A549 (cell line): ENCODE data around the gene REP15. TPM values are rescaled to one million over a fixed set of nuclear protein-coding genes. Genes with fewer than 3 reads are reported as not detected.
A peak's percentile ranks its signal among the peaks of the same experiment; 100 is the strongest.

Source experiments
- ATAC-seq, 2 experiments: fragments of 200-7000 bp in 1 of 2; fragments of >200 bp in 1 of 2; cut with Nextera tagmentation in 1 of 2; cut with Tn5 transposase in 1 of 2; 3 replicates each; pipeline versions ENCODE4 v1.8.0 to v1.9.1; 2018 to 2020; ENCODE audit warnings: mild to moderate bottlenecking in 1 of 2, moderate library complexity in 1 of 2
- CTCF ChIA-PET: fragments of 300-600 bp; sonication (Branson Sonifier 250); formaldehyde crosslinking; extraction: SDS; loops from one replicate; lab custom pipeline; 2021; ENCODE audit warnings: antibody characterized with exemption, inconsistent platforms; lab: Yijun Ruan, JAX
- POLR2A ChIA-PET: fragments of 350-600 bp; formaldehyde crosslinking; extraction: SDS; loops from one replicate; lab custom pipeline; 2021; ENCODE audit warnings: antibody characterized with exemption, inconsistent platforms; lab: Yijun Ruan, JAX
- DNase-seq, 2 experiments: peaks; one replicate each; pipeline versions ENCODE4 v3.0.0 to v3.0.0-alpha.2; 2011 to 2016; ENCODE audit warnings: low read depth in 1 of 2, low spot score in 1 of 2
- FAIRE-seq: peaks from 2 replicates; lab custom pipeline; 2011; peaks lifted over from hg19 to GRCh38; lab: Jason Lieb, UNC
- H3K27ac ChIP-seq, 2 experiments: fragments of >200 bp; sonication (Bioruptor Twin); formaldehyde crosslinking; 3 replicates each; pipeline ENCODE4 v1.5.1; 2016 to 2017
- H3K4me1 ChIP-seq: fragments of >200 bp; sonication (Bioruptor Twin); formaldehyde crosslinking; 3 replicates; pipeline ENCODE4 v1.6.1; 2016
- H3K4me2 ChIP-seq: fragments of >200 bp; sonication (Bioruptor Twin); formaldehyde crosslinking; 3 replicates; pipeline ENCODE4 v1.6.1; 2016
- H3K4me3 ChIP-seq: fragments of >200 bp; sonication (Bioruptor Twin); formaldehyde crosslinking; 3 replicates; pipeline ENCODE4 v1.5.1; 2016
- H3K9me3 ChIP-seq: fragments of >200 bp; sonication (Bioruptor Twin); formaldehyde crosslinking; 3 replicates; pipeline ENCODE4 v1.6.1; 2016
- CBX2 ChIP-seq: fragments of 200-600 bp; sonication (generic); IDR thresholded peaks from 2 replicates; pipeline ENCODE4 v1.6.1; 2016; ENCODE audit warnings: low read depth, mild to moderate bottlenecking, borderline replicate concordance
- CHD2 ChIP-seq: fragments of 150-350 bp; IDR thresholded peaks from 2 replicates; pipeline ENCODE4 v1.6.1; 2014; ENCODE audit warnings: low read length; ENCODE audit not compliant: partially characterized antibody
- CTCF ChIP-seq: fragments of >200 bp; sonication (Bioruptor Twin); formaldehyde crosslinking; IDR thresholded peaks from 3 replicates; pipeline ENCODE4 v1.5.1; 2016
- EHF ChIP-seq: fragments of 250-450 bp; sonication (Bioruptor Pico); IDR thresholded peaks from 2 replicates; pipeline ENCODE4 v1.5.0; 2020; ENCODE audit warnings: mild to moderate bottlenecking
- EP300 ChIP-seq, 2 experiments: fragments of >200 bp; sonication (Bioruptor Twin); formaldehyde crosslinking; IDR thresholded peaks; 2 replicates in 1 of 2; 3 replicates in 1 of 2; pipeline ENCODE4 v1.6.1; 2016 to 2017
- GATA3 ChIP-seq: IDR thresholded peaks from 2 replicates; pipeline ENCODE4 v1.6.1; 2012; ENCODE audit warnings: borderline replicate concordance
- HDAC2 ChIP-seq: fragments of 200-600 bp; sonication (generic); IDR thresholded peaks from 2 replicates; pipeline ENCODE4 v1.6.1; 2016
- HOXB13 ChIP-seq: fragments of 250-450 bp; sonication (Bioruptor Pico); IDR thresholded peaks from 2 replicates; pipeline ENCODE4 v1.5.0; 2020; ENCODE audit warnings: low read depth, mild to moderate bottlenecking, moderate library complexity
- KDM5A ChIP-seq: fragments of 200-600 bp; sonication (generic); IDR thresholded peaks from 2 replicates; pipeline ENCODE4 v1.6.1; 2016; ENCODE audit warnings: antibody characterized with exemption, mild to moderate bottlenecking
- MAFK ChIP-seq: fragments of 450-650 bp; IDR thresholded peaks from 2 replicates; pipeline ENCODE4 v1.6.1; 2014; ENCODE audit not compliant: partially characterized antibody
- MAX ChIP-seq: IDR thresholded peaks from 2 replicates; pipeline ENCODE4 v1.6.1; 2012
- NPAS2 ChIP-seq: fragments of 250-450 bp; sonication (Bioruptor Pico); IDR thresholded peaks from 2 replicates; pipeline ENCODE4 v1.8.0; 2022; ENCODE audit warnings: mild to moderate bottlenecking, moderate library complexity, borderline replicate concordance
- PBX3 ChIP-seq: IDR thresholded peaks from 2 replicates; pipeline ENCODE4 v1.6.1; 2012
- RAD21 ChIP-seq, 2 experiments: fragments of >200 bp in 1 of 2; sonication (Bioruptor Twin) in 1 of 2; formaldehyde crosslinking in 1 of 2; IDR thresholded peaks in 1 of 2; conservative IDR thresholded peaks in 1 of 2; 2 replicates in 1 of 2; 3 replicates in 1 of 2; pipeline ENCODE4 v1.6.1; 2012 to 2018; ENCODE audit warnings: inconsistent platforms in 1 of 2
- RARB ChIP-seq: fragments of 250-450 bp; sonication (Bioruptor Pico); IDR thresholded peaks from 2 replicates; pipeline ENCODE4 v1.8.0; 2021; ENCODE audit warnings: mild to moderate bottlenecking, moderate library complexity
- RNF2 ChIP-seq: fragments of 200-600 bp; sonication (generic); IDR thresholded peaks from 2 replicates; pipeline ENCODE4 v1.6.1; 2016; ENCODE audit warnings: low read depth, mild to moderate bottlenecking, antibody characterized with exemption, moderate library complexity, borderline replicate concordance
- SMC3 ChIP-seq: fragments of >200 bp; sonication (Bioruptor Twin); formaldehyde crosslinking; IDR thresholded peaks from 3 replicates; pipeline ENCODE4 v1.6.1; 2018; ENCODE audit warnings: inconsistent platforms
- SREBF2 ChIP-seq: fragments of 450-650 bp; IDR thresholded peaks from 2 replicates; pipeline ENCODE4 v1.6.1; 2014; ENCODE audit warnings: mild to moderate bottlenecking, moderate library complexity
- ZSCAN20 ChIP-seq: fragments of 250-450 bp; sonication (Bioruptor Pico); IDR thresholded peaks from 2 replicates; pipeline ENCODE4 v1.8.0; 2022; ENCODE audit warnings: mild to moderate bottlenecking, moderate library complexity
- WGBS: methylation state at CpG from one replicate; pipeline ENCODE4 v1.1.6; 2017; ENCODE audit errors: missing lambda C conversion rate; 5-methylcytosine and 5-hydroxymethylcytosine counted together
- polyA plus RNA-seq, 4 experiments: library from polyadenylated mRNA; depleted of rRNA in 3 of 4; stranded (reverse); fragments of >200 nt; fragmentation: RNase III in 1 of 4; extraction: RNeasy Plus Mini Kit Qiagen cat#74134 plus additional on column Dnase treatment in 1 of 4; gene quantifications; 2 replicates in 3 of 4; 3 replicates in 1 of 4; pipeline ENCODE4 v1.2.3, GENCODE V29; 2011 to 2017
- TF ChIP-seq, protein P1 (sequence below): IDR thresholded peaks from 2 replicates; pipeline ENCODE4 v1.6.1; 2012; ENCODE audit warnings: low read depth, borderline replicate concordance
- TF ChIP-seq, protein P2 (sequence below): fragments of >200 bp; sonication (Bioruptor Twin); formaldehyde crosslinking; IDR thresholded peaks from 3 replicates; pipeline ENCODE4 v1.6.1; 2016
- TF ChIP-seq, protein P3 (sequence below): fragments of >200 bp; sonication (Bioruptor Twin); formaldehyde crosslinking; IDR thresholded peaks from 2 replicates; pipeline ENCODE4 v1.6.1; 2016
- TF ChIP-seq, protein P4 (sequence below): fragments of 450-650 bp; IDR thresholded peaks from 2 replicates; pipeline ENCODE4 v1.6.1; 2014; ENCODE audit warnings: antibody characterized with exemption

The REP15 gene
- polyA plus RNA-seq, 2 of the 4 experiments (the other 2 are of a cell fraction) = 0.34 to 0.81 TPM

GRCh38 chr12:27672051-27672450, 24.2 kb upstream of the REP15 start:
- ATAC-seq (no peak), DNase-seq (no peak), FAIRE-seq (no peak)
- Histone ChIP-seq H3K4me2 (no peak overlapping the region), H3K4me1 (no peaks in the 10 kb centered on the region), H3K4me3 (no peak overlapping the region), H3K27ac (no peak overlapping the region), H3K9me3 (no peaks in the 10 kb centered on the region)
- TF ChIP-seq GATA3 (no peak), HOXB13 (no peak), CBX2 (no peak), NPAS2 (CRISPR knock-in tag) (no peak), CHD2 (no peak), PBX3 (no peak), KDM5A (no peak)
- TF ChIP-seq, protein P1, sequence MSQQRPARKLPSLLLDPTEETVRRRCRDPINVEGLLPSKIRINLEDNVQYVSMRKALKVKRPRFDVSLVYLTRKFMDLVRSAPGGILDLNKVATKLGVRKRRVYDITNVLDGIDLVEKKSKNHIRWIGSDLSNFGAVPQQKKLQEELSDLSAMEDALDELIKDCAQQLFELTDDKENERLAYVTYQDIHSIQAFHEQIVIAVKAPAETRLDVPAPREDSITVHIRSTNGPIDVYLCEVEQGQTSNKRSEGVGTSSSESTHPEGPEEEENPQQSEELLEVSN = no peak
- TF ChIP-seq, protein P2, sequence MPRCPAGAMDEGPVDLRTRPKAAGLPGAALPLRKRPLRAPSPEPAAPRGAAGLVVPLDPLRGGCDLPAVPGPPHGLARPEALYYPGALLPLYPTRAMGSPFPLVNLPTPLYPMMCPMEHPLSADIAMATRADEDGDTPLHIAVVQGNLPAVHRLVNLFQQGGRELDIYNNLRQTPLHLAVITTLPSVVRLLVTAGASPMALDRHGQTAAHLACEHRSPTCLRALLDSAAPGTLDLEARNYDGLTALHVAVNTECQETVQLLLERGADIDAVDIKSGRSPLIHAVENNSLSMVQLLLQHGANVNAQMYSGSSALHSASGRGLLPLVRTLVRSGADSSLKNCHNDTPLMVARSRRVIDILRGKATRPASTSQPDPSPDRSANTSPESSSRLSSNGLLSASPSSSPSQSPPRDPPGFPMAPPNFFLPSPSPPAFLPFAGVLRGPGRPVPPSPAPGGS = no peak
- TF ChIP-seq, protein P3, sequence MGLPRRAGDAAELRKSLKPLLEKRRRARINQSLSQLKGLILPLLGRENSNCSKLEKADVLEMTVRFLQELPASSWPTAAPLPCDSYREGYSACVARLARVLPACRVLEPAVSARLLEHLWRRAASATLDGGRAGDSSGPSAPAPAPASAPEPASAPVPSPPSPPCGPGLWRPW = no peak
- 87% methylated on average over 4 of the region's 4 CpGs for WGBS
- CTCF ChIA-PET = interaction anchor here (0.7 kb wide), 1 partner anchor 492 kb away, joined by 3 read pairs; no protein-coding TSS in a partner anchor
- POLR2A ChIA-PET = no interaction called here

GRCh38 chr12:27672643-27673042, 23.6 kb upstream of the REP15 start:
- DNase-seq (no peak), ATAC-seq (no peak), FAIRE-seq (peak; percentile 84)
- WGBS = 94% methylated on average over 1 of the region's 1 CpG
- H3K4me2 ChIP-seq = no peak overlapping the region
- POLR2A ChIA-PET = no interaction called here
- H3K27ac ChIP-seq = no peak overlapping the region
- no peaks in the 10 kb centered on the region for H3K9me3 ChIP-seq
- CTCF ChIA-PET = interaction anchor here (0.7 kb wide), 1 partner anchor 493 kb away, joined by 3 read pairs; no protein-coding TSS in a partner anchor
- H3K4me3 ChIP-seq = no peak overlapping the region
- no peak for TF ChIP-seq KDM5A
- no peak for TF ChIP-seq MAX
- TF ChIP-seq, protein P4, sequence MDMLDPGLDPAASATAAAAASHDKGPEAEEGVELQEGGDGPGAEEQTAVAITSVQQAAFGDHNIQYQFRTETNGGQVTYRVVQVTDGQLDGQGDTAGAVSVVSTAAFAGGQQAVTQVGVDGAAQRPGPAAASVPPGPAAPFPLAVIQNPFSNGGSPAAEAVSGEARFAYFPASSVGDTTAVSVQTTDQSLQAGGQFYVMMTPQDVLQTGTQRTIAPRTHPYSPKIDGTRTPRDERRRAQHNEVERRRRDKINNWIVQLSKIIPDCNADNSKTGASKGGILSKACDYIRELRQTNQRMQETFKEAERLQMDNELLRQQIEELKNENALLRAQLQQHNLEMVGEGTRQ = no peak
- no peak for TF ChIP-seq MAFK
- TF ChIP-seq RARB (CRISPR knock-in tag) = no peak
- TF ChIP-seq CTCF = no peak
- TF ChIP-seq SREBF2 = no peak
- no peak for TF ChIP-seq RAD21 (conservative IDR thresholded peaks at IDR 0.05 in 1 of 2, IDR thresholded peaks at IDR 0.05 in 1 of 2)
- no peak for TF ChIP-seq EP300 (IDR thresholded peaks at IDR 0.05)
- TF ChIP-seq CBX2 = no peak
- no peak for TF ChIP-seq HDAC2
- no peak for TF ChIP-seq SMC3
- no peak for TF ChIP-seq ZSCAN20 (CRISPR knock-in tag)
- TF ChIP-seq EHF = no peak
- TF ChIP-seq RNF2 = no peak
- no peaks in the 10 kb centered on the region for H3K4me1 ChIP-seq
